PC-3 (cell line): ENCODE data around the gene HSF2BP.

Experiments
- EZH2 ChIP-seq: fragments of 300-600 bp; sonication (generic); IDR thresholded peaks from one replicate; pipeline ENCODE4 v1.6.1; 2017; ENCODE audit warnings: antibody characterized with exemption, mild to moderate bottlenecking, low read length; ENCODE audit not compliant: unreplicated experiment
- TF ChIP-seq, protein P1 (sequence below): fragments of 300-600 bp; sonication (generic); conservative IDR thresholded peaks from 2 replicates; pipeline ENCODE4 v1.5.1; 2017; ENCODE audit warnings: antibody characterized with exemption, low read depth, mild to moderate bottlenecking, low read length

DNA sequence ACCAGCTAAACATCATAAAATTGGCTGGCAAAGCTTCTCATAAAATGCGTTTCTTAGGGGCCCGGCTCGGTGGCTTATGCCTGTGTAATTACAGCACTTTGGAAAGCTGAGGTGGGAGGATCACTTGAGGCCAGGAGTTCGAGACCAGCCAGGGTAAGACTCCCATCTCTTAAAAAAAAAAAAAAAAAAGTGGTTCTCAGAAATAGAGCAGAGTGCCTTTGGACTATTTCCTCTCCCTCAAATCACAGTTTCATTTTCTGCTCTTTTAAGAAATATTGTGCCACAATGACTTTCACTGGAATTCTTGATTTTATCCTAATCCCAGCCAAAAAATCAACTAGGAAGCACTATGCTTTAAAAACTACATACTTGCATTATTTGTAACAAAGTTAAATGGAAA lies 13.3 kb downstream of the HSF2BP start:
- TF ChIP-seq, protein P1, sequence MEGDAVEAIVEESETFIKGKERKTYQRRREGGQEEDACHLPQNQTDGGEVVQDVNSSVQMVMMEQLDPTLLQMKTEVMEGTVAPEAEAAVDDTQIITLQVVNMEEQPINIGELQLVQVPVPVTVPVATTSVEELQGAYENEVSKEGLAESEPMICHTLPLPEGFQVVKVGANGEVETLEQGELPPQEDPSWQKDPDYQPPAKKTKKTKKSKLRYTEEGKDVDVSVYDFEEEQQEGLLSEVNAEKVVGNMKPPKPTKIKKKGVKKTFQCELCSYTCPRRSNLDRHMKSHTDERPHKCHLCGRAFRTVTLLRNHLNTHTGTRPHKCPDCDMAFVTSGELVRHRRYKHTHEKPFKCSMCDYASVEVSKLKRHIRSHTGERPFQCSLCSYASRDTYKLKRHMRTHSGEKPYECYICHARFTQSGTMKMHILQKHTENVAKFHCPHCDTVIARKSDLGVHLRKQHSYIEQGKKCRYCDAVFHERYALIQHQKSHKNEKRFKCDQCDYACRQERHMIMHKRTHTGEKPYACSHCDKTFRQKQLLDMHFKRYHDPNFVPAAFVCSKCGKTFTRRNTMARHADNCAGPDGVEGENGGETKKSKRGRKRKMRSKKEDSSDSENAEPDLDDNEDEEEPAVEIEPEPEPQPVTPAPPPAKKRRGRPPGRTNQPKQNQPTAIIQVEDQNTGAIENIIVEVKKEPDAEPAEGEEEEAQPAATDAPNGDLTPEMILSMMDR: no peak
- no peak for TF ChIP-seq EZH2
